ENCODE results near the gene PARN.
"Not testable (repeated sequence)": the region's sequence is repeated elsewhere in the genome, so short reads cannot be mapped to it uniquely, and the experiment has no call there.

PARN gene

DNA sequence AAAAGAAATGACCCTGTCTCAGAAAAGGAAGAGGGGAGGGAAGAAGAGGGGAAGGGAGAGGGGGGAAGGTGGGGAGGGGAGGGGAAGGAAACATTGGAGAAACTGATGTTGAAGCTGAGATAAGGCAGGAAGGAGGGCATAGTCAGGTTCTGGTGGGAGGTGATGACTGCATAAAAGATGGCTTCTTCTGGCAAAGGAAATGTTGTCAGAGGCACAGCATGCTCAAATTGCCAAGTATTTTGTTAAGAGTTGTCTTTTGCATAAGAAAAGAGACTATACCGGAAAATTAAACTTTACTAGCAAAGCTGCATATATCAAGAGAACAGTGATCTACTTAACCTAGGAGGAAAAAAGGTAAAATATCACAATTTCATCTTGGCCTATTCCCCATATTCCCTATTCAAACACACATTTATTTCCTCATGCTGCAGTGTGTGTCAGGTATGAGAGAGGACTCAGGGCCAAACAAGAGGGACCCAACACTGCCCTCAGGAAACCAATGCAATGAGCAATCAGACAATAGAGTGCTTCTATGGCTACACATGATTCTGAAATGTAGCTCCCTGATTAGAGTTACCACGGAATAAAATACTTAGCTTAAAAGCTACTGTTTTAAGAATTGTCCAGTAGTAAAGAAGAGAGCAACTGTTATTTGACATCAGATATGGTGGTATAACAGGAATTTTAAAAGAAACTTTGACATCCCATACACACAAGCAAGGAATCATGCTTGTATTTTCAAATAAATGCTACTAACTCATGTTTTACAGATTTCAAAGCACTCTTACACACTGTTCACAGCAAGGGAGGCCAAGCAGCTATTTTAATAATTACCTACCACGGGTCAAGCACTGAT, 80.9 kb downstream of the PARN start:
- peak overlapping the region; percentile 8 for H3K27ac ChIP-seq (ENCODE audit: low read depth, low read length, severe bottlenecking)
- H3K36me3 ChIP-seq (ENCODE audit: control insufficient read depth, insufficient read depth, low read length), result peaks cover 37% of the 10 kb centered on the region
- H3K4me3 ChIP-seq (ENCODE audit: extremely low read depth, insufficient read depth, low read length, poor library complexity, severe bottlenecking), result no peak overlapping the region
- WGBS, 2 experiments (ENCODE audit: insufficient coverage in 2 of 2), result 80% methylated on average over 1 of the region's 3 CpGs; no CpG with 5 or more reads in 1 of the 2 experiments
- H3K9me3 ChIP-seq (ENCODE audit: control insufficient read depth, low read length), result no peaks in the 10 kb centered on the region
- peaks cover 9% of the 10 kb centered on the region for H3K4me1 ChIP-seq (ENCODE audit: control insufficient read depth, insufficient read depth, low read length, poor library complexity, severe bottlenecking)

DNA sequence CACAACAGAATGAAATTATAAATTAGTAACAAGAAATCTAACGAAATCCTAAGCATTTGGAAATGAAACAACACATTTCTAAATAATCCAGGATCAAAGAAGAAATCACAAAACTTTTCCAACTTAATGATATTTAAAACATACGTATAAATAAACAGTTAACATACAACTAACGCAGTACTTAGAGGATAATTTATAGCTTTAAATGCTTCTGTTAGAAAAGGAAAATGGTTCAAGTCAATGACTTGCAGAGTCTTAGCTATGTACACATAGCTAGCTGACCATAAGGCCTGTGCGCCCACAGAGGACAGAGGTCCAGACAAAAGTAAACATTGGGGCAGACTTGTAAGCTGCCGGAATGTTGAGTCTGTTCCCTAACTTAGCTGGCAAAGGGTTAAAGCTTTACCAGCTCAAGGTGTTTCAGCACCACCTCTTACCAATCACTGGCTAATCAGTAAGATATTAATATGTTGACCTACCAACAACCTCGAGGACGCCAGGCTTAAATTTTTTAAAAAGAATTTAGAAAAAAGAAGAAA, 84.6 kb downstream of the PARN start:
- 86 to 95% methylated on average over 2 of the region's 7 CpGs for WGBS, 2 experiments (ENCODE audit: insufficient coverage in 2 of 2)
- no peak overlapping the region for H3K27ac ChIP-seq (ENCODE audit: low read depth, low read length, severe bottlenecking)
- peaks cover 9% of the 10 kb centered on the region for H3K4me1 ChIP-seq (ENCODE audit: control insufficient read depth, insufficient read depth, low read length, poor library complexity, severe bottlenecking)
- H3K9me3 ChIP-seq (ENCODE audit: control insufficient read depth, low read length), result no peaks in the 10 kb centered on the region
- H3K4me3 ChIP-seq (ENCODE audit: extremely low read depth, insufficient read depth, low read length, poor library complexity, severe bottlenecking), result no peak overlapping the region
- peaks cover 36% of the 10 kb centered on the region for H3K36me3 ChIP-seq (ENCODE audit: control insufficient read depth, insufficient read depth, low read length)

DNA sequence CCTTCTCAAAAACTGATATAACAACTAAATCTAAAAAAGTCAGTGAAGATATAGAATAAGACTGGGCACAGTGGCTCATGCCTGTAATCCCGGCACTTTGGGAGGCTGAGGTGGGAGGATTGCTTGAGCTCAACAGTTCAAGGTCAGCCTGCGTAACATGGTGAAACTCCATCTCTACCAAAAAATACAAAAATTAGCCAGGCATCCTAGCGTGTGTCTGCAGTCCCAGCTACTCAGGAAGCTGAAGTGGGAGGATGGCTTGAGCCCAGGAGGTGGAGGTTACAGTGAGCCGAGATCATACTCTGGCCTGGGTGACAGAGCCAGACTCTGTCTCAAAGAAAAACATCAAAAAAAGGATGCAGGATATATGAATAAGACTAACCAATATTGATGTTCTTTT, 85.2 kb downstream of the PARN start:
- 74 to 89% methylated on average over 1 to 2 of the region's 4 CpGs for WGBS, 2 experiments (ENCODE audit: insufficient coverage in 2 of 2)
- H3K27ac ChIP-seq (ENCODE audit: low read depth, low read length, severe bottlenecking); H3K4me1 ChIP-seq (ENCODE audit: control insufficient read depth, insufficient read depth, low read length, poor library complexity, severe bottlenecking); H3K4me3 ChIP-seq (ENCODE audit: extremely low read depth, insufficient read depth, low read length, poor library complexity, severe bottlenecking); H3K9me3 ChIP-seq (ENCODE audit: control insufficient read depth, low read length): not testable (repeated sequence)
- peaks cover 36% of the 10 kb centered on the region for H3K36me3 ChIP-seq (ENCODE audit: control insufficient read depth, insufficient read depth, low read length)

DNA sequence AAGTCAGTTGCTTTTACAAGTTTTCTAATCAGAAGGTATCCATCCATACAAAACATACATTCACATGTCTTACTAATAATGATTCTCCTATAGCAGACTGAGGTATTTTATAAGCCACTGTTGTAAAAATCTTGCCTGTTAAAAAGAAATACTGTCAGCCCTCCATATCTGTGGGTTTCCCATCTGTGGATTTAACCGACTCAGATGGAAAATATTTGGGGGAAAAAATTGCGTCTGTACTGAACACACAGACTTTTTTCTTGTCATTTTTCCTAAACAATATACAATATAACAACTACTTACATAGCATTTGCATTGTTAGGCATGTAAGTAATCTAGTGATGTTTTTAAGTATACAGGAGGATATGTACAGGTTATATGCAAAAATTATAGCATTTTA, 90.4 kb downstream of the PARN start:
- WGBS, 2 experiments (ENCODE audit: insufficient coverage in 2 of 2), result no CpG with 5 or more reads among the region's 2 CpGs
- no peak overlapping the region for H3K27ac ChIP-seq (ENCODE audit: low read depth, low read length, severe bottlenecking)

DNA sequence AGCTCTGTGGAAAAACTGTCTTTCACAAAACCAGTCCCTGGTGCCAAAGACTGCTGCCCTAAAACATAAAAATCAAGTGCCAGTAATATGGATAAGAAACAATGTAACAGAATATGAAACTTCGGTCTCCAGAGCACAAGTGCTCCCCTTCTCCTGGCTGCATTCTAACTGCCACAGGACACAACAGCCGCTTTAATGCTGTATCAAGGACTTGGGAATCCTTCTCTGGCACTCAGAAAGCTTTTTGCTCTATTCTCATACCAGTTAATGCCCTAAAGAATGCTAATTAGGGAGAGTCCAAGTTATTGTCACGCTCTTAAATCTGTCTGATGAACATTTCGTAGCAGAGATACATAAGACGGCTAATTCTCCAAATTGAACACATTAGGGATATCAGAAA, 90.9 kb downstream of the PARN start:
- H3K4me1 ChIP-seq (ENCODE audit: control insufficient read depth, insufficient read depth, low read length, poor library complexity, severe bottlenecking), result no peaks in the 10 kb centered on the region
- H3K36me3 ChIP-seq (ENCODE audit: control insufficient read depth, insufficient read depth, low read length), result peaks cover 21% of the 10 kb centered on the region
- WGBS, 2 experiments (ENCODE audit: insufficient coverage in 2 of 2), result 93 to 94% methylated on average over 2 of the region's 5 CpGs
- H3K27ac ChIP-seq (ENCODE audit: low read depth, low read length, severe bottlenecking), result no peak overlapping the region
- H3K9me3 ChIP-seq (ENCODE audit: control insufficient read depth, low read length), result no peaks in the 10 kb centered on the region
- no peak overlapping the region for H3K4me3 ChIP-seq (ENCODE audit: extremely low read depth, insufficient read depth, low read length, poor library complexity, severe bottlenecking)

More for the DNA sequence above, 90.4 kb downstream of the PARN start:
- Histone ChIP-seq H3K4me3 (ENCODE audit: extremely low read depth, insufficient read depth, low read length, poor library complexity, severe bottlenecking) (no peak overlapping the region), H3K36me3 (ENCODE audit: control insufficient read depth, insufficient read depth, low read length) (peaks cover 23% of the 10 kb centered on the region), H3K9me3 (ENCODE audit: control insufficient read depth, low read length) (no peaks in the 10 kb centered on the region), H3K4me1 (ENCODE audit: control insufficient read depth, insufficient read depth, low read length, poor library complexity, severe bottlenecking) (no peaks in the 10 kb centered on the region)

DNA sequence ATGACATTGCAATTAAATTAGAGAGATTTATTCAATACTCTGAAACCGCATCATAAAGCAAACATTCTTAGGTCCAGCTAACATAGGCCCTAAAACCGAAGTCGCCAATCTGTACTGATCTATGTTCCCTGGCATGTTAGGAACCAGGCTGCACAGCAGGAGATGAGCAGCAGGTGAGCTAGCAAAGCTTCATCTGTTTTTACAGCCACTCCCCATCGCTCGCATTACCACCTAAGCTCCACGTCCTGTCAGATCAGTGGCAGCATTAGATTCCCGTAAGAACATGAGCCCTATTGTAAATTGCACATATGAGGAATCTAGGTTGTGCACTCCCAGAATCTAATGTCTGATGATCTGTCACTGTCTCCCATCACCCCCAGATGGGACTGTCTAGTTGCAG, 91.5 kb downstream of the PARN start:
- Histone ChIP-seq H3K4me3 (ENCODE audit: extremely low read depth, insufficient read depth, low read length, poor library complexity, severe bottlenecking) (no peak overlapping the region), H3K4me1 (ENCODE audit: control insufficient read depth, insufficient read depth, low read length, poor library complexity, severe bottlenecking) (no peaks in the 10 kb centered on the region), H3K9me3 (ENCODE audit: control insufficient read depth, low read length) (peaks cover 2% of the 10 kb centered on the region), H3K36me3 (ENCODE audit: control insufficient read depth, insufficient read depth, low read length) (peaks cover 17% of the 10 kb centered on the region), H3K27ac (ENCODE audit: low read depth, low read length, severe bottlenecking) (no peak overlapping the region)
- WGBS, 2 experiments (ENCODE audit: insufficient coverage in 2 of 2), result 96 to 98% methylated on average over 5 of the region's 7 CpGs

DNA sequence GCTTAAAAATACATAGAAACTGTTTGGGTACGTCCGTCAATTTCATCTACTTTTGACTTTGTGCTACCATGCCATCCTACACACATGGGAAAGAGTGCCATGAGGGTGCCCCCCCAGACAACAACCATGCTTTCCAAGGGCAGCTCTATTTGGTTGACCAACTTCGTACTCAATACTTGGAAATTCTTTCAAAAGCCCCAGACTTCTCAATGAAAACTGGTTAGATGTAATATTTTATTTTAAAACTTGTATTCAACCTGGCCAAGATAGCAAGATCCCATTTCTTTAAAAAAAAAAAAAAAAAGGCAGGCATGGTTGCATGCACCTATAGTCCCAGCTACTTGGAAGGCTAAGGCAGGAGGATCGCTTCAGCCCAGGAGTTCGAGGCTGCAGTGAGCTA, 98.4 kb downstream of the PARN start:
- H3K27ac ChIP-seq (ENCODE audit: low read depth, low read length, severe bottlenecking), result no peak overlapping the region
- 93 to 100% methylated on average over 2 to 4 of the region's 5 CpGs for WGBS, 2 experiments (ENCODE audit: insufficient coverage in 2 of 2)
- H3K36me3 ChIP-seq (ENCODE audit: control insufficient read depth, insufficient read depth, low read length), result peaks cover 10% of the 10 kb centered on the region
- peaks cover 6% of the 10 kb centered on the region for H3K4me1 ChIP-seq (ENCODE audit: control insufficient read depth, insufficient read depth, low read length, poor library complexity, severe bottlenecking)
- H3K4me3 ChIP-seq (ENCODE audit: extremely low read depth, insufficient read depth, low read length, poor library complexity, severe bottlenecking), result no peak overlapping the region
- H3K9me3 ChIP-seq (ENCODE audit: control insufficient read depth, low read length), result peaks cover 4% of the 10 kb centered on the region

DNA sequence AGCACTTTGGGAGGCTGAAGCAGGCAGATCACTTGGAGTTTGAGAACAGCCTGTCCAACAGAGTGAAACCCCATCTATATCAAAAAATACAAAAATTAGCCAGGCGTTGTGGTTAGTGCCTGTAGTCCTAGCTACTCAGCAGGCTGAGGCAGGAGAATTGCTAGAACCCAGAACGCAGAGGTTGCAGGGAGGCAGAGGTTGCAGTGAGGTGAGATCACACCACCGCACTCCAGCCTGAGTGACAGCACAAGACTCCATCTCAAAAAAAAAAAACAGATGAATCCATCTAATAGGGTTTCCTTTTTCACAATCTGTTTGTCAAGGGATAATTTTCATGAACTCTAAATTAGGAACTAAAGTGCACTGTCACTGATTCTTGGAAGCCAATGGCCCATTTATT, 99.0 kb downstream of the PARN start:
- H3K4me1 ChIP-seq (ENCODE audit: control insufficient read depth, insufficient read depth, low read length, poor library complexity, severe bottlenecking), result peaks cover 6% of the 10 kb centered on the region
- H3K4me3 ChIP-seq (ENCODE audit: extremely low read depth, insufficient read depth, low read length, poor library complexity, severe bottlenecking), result no peak overlapping the region
- H3K9me3 ChIP-seq (ENCODE audit: control insufficient read depth, low read length), result peaks cover 4% of the 10 kb centered on the region
- H3K36me3 ChIP-seq (ENCODE audit: control insufficient read depth, insufficient read depth, low read length), result peaks cover 10% of the 10 kb centered on the region
- 60 to 94% methylated on average over 1 to 2 of the region's 3 CpGs for WGBS, 2 experiments (ENCODE audit: insufficient coverage in 2 of 2)
- no peak overlapping the region for H3K27ac ChIP-seq (ENCODE audit: low read depth, low read length, severe bottlenecking)

DNA sequence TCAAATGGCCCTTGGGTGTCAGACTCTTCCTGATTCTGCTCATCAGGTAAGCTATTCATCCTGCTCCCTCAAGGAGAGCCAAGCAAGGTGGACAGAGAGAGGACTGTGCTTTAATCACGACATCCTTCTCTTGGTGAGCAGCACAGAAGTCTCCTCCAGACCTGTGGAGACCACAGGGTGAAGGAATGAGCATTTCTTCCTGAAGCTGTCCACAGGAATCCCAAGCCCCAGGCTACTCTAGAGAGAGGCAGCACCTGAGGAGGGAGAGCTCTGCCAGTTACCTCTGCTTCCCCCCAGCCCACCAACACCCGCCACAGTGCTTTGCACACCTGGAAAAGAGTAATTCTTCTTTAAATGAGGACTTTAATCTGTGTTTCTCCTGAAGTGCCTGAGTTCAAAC, 100.0 kb downstream of the PARN start:
- Histone ChIP-seq H3K36me3 (ENCODE audit: control insufficient read depth, insufficient read depth, low read length) (peaks cover 10% of the 10 kb centered on the region), H3K27ac (ENCODE audit: low read depth, low read length, severe bottlenecking) (no peak overlapping the region), H3K4me1 (ENCODE audit: control insufficient read depth, insufficient read depth, low read length, poor library complexity, severe bottlenecking) (peaks cover 6% of the 10 kb centered on the region), H3K9me3 (ENCODE audit: control insufficient read depth, low read length) (peaks cover 4% of the 10 kb centered on the region), H3K4me3 (ENCODE audit: extremely low read depth, insufficient read depth, low read length, poor library complexity, severe bottlenecking) (no peak overlapping the region)
- 100% methylated on average over 1 of the region's 2 CpGs for WGBS, 2 experiments (ENCODE audit: insufficient coverage in 2 of 2)

DNA sequence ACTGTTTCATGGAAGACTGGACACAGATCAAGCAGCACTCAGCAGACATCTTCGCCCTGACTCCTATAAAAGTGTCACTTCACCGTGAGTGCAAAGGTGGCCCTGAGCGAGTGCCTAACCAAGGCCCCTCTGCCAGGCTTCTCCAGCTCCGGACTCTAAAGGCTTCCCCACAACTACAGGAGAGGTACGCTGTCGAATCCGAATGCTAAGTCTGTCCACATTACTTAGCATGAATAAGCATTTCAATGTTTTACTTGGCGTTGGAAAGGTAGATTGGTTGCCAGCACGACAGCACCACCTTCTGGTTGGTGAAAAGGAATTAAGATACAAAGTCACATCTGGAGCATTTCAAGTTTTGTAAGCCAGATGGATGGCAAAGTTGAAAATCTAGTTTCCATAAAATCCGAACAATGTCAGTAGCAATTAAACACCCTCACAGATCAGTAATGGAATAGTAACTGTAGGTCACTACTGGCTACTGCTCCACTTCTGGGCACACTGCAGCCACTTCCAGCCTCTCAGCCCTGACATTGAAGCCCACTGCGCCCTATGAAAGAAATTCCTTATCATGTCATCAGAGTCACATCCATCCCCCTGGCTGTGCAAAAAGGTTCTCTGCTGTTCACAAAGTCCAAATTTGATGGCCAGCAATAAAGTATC, 100.9 kb downstream of the PARN start:
- no peak overlapping the region for H3K4me3 ChIP-seq (ENCODE audit: extremely low read depth, insufficient read depth, low read length, poor library complexity, severe bottlenecking)
- peaks cover 10% of the 10 kb centered on the region for H3K36me3 ChIP-seq (ENCODE audit: control insufficient read depth, insufficient read depth, low read length)
- peaks cover 4% of the 10 kb centered on the region for H3K9me3 ChIP-seq (ENCODE audit: control insufficient read depth, low read length)
- 33 to 81% methylated on average over 3 to 10 of the region's 11 CpGs for WGBS, 2 experiments (ENCODE audit: insufficient coverage in 2 of 2)
- H3K4me1 ChIP-seq (ENCODE audit: control insufficient read depth, insufficient read depth, low read length, poor library complexity, severe bottlenecking), result peaks cover 6% of the 10 kb centered on the region
- H3K27ac ChIP-seq (ENCODE audit: low read depth, low read length, severe bottlenecking), result no peak overlapping the region

DNA sequence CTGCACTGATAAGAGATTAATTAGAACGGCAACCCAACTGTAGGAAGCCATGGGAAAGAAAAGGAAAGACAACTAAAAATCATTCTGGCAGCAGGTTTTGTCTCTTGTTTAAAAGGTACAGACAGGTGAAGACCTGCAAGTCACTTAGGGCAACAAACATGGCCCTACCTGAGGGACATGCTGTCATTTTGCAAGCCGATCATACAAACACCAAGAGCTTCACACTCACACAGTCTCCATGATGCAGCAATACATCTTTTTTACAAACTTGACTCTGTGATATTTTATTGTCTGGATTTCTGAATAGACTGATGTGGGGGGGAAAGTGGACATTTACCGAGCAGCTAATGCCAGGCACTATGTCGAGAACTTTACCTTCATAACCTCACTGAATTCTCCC, 101.8 kb downstream of the PARN start:
- WGBS, 2 experiments (ENCODE audit: insufficient coverage in 2 of 2), result 92 to 100% methylated on average over 1 to 2 of the region's 4 CpGs
- Histone ChIP-seq H3K36me3 (ENCODE audit: control insufficient read depth, insufficient read depth, low read length) (peaks cover 5% of the 10 kb centered on the region), H3K9me3 (ENCODE audit: control insufficient read depth, low read length) (no peaks in the 10 kb centered on the region), H3K4me3 (ENCODE audit: extremely low read depth, insufficient read depth, low read length, poor library complexity, severe bottlenecking) (no peak overlapping the region), H3K27ac (ENCODE audit: low read depth, low read length, severe bottlenecking) (no peak overlapping the region), H3K4me1 (ENCODE audit: control insufficient read depth, insufficient read depth, low read length, poor library complexity, severe bottlenecking) (peaks cover 8% of the 10 kb centered on the region)

All from mesodermal cell (in vitro differentiated cells).